GM19467 (cell line): ENCODE results near the gene CPT1B.
"Not testable (repeated sequence)": the region's sequence is repeated elsewhere in the genome, so short reads cannot be mapped to it uniquely, and the experiment has no call there.

Source experiments
- ATAC-seq: cut with Tn5 transposase; IDR thresholded peaks from one replicate; pipeline ENCODE4 v1.9.1; 2021; ENCODE audit warnings: mild to moderate bottlenecking, moderate library complexity; ENCODE audit not compliant: unreplicated experiment

The CPT1B gene

DNA sequence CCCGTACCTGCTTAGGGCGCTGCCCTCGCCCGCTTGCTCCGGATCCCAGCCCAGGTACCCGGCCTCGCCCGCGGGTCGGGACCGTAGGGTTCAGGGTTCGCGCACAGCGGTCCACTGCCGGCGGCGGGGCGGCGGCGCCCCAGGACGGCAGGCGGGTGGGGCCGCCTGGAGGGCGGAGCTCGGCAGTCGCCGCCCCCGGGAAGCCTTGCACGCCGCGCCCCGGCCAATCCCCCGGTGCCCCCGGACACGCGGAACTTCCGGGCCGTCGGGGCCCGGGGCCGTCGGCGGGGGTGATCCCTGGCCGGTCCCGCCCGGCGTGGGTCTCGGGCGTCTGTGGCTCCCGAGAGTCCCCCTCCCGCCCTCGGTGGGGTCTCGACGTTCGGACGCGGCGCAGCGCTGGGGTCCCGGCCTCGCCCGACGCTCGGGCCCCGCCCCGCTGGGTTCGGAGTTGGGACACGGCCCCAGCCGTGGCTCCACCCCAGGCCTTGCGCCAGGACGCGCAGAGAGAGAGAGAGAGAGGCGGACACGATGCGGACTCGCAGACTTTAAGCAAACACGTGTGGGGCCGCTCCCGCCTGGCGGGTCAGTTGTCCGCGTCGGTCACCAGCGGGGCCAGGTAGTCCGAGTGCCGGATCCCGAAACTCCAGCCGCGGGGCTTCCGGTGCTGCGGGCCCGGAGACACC, 48.2 kb downstream of the CPT1B start, which contains the start of gene TYMP:
Gene TYMP (minus strand): TSS at position 116 of the 683 bp plus-strand sequence. CDS start 303 bp downstream, outside the sequence.
- ATAC-seq: no peak

DNA sequence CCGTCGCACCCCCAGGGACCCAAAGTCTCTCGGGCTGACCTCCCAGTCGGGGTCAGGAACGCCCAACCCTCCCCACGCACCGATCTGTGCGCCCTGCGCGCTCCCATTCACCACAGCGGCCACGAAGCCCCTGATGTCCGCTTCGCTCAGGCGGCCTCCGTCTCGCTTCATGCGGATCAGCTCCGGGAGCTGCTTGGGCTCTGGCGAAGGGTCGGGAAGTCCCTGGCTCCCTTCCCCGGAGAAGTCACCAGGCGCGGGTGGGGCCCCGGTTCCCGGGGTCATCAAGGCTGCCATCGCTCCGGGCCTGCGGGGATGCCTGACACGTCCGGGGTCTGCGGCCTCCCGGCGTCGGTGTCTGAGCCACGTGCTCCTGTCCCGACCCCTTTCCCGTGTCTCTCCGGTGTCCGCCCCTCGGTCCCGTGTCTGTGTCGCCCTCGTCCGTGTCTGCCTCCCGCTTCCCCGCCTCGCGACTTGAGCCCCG, 48.8 kb downstream of the CPT1B start:
- no peak for ATAC-seq

DNA sequence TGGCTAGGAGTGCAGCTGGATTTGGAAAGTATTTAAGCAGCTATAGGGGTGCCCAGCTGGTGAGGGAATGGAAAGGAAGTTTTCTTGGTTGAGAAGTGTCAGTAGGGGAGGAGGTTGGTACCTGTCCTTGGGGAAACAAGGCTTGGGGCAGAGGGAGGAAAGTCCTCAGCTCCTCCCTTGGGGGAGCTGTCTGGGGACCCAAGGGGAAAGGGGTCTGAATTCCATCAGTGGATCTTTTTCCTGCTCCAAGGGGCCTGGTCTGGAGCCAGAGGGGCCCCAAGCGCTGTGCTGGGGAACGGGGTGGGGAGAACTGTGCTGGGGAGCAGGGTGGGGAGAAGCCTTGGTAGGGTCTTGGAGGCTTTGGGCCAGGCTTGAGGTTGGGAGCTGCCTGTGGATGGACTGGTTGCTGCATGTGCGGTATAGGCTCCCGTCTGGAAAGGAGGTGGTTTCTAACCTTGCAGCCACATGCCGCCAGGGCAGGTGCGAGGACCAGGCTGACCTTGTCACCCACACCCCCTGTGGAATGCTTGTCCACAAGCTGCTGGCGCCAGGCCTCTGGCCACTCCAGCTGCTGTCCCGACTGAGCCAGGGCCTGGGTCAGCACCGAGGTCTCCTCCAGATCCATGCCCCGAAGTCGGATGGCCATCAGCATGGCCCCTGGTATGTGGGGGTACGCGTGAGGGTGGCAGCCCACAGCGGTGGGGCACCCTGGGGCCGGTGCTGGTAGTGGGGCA, 49.4 kb downstream of the CPT1B start:
- no peak for ATAC-seq

DNA sequence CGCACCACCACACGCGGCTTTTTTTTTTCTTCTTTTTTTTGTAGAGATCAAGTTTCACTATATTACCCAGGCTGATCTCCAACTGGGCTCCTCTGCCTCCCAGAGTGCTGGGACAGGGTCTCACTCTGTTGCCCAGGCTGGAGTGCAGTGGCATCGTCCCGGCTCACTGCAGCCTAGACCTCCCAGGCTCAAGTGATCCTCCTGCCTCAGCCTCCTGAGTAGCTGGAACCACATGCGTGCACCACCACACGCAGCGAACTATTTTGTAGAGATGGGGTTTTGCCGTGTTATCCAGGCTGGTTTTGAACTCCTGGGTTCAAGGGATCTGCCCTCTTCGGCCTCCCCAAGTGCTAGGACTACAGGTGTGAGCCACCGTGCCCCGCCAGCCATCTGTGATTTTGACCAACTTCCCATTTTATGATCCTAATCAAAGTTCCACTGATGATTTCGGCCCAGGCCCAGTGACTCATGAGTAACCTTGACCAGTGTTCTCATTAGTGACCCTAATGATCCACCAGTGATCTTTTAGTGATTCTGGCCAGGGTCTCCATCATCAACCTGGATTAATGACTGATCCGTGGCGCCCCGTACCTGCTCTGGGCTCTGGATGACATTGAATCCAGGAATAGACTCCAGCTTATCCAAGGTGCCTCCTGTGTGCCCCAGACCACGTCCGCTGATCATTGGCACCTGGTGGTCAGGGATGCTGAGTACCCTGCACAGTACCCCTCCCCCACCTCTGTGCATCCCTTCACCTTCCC, 50.1 kb downstream of the CPT1B start:
- no peak for ATAC-seq

DNA sequence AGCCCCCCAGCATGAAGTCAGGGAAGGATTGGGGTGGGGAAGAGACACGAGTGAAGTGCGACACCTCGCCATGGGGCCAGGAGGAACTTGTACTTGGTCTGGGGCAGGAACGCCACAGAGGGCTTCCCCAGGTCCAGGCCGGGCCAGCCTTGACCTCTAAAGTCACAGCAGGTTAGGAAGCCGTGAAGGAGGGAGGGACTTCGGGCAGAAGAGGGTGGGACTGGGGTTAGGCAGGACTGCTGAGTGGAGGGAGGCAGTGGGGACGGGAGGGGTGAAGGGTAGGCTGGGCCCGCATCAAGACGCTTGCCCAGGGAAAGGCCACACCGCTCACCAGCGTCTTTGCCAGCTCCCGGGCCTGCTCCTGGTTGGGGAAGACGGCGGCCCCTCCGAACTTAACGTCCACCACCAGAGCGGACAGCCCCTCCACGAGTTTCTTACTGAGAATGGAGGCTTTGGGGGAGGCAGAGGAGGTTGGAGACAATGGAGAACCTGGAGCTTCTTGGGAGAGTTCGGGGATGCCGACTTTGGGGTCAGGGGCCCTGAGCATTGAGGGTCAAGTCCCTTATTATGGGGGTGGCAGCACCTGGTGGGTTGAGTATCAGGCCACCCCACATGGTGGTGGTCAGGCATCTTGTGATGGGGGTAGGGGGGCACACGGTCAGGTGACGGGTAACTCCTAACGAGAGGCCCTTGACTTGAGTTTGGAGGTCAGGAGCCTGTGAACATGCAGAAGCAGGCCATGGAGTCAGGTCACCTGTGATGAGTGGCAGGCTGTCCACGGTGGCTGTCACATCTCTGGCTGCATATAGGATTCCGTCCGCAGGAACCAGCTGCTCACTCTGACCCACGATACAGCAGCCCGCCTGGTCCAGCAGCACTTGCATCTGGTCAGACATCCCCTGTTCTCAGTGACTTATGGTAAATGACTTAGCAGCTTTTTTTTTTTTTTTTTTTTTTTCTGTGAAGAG, 51.1 kb downstream of the CPT1B start:
- ATAC-seq: no peak

DNA sequence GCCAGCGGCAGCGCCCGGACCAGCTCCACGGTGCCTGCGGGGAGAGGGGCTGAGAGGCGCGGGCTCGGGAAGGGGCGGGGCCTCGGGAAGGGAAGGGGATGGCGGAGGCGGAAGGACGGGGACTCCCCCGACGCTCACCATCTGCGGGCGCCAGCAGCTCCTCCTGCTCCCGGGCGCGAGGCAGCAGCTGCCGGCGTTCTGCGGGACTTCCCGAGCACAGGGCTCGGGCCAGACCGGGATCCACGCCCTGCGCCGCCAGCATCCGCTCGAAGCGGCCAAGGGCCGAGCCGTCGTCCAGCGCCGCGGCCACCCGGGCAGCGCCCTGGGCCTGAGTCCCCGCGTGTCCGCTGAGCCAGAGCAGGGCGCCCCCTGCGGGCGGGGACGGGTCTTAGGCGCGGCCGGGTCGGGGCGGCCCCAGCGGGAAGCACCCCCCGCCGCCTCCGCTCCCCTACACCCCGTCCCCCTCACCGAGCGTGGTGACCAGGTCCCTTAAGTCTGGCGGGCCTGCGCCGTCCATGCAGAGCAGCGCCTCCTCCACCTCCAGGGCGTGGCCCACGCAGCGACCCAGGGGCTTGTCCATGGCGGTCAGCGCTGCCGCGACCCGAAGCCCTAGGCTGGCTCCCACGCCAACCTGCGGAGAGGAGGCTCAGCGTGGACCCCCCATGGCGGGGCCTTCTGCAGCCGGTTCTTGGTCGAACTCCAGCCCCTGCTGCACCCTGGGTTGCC, 52.0 kb downstream of the CPT1B start:
- peak; percentile 24 for ATAC-seq

DNA sequence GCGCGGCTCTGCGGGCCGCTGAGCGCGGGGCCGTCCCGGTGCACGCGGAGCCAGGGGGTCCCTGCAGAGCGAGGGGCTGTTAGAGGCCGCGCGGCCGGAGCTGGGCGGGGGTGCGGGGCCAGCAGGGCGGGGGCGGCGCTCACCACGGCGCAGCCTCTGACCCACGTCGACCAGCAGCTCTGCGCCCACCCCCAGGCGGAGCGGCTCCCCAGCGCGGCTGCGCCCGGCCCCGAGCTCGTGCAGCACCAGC, 52.4 kb downstream of the CPT1B start:
- no peak for ATAC-seq

DNA sequence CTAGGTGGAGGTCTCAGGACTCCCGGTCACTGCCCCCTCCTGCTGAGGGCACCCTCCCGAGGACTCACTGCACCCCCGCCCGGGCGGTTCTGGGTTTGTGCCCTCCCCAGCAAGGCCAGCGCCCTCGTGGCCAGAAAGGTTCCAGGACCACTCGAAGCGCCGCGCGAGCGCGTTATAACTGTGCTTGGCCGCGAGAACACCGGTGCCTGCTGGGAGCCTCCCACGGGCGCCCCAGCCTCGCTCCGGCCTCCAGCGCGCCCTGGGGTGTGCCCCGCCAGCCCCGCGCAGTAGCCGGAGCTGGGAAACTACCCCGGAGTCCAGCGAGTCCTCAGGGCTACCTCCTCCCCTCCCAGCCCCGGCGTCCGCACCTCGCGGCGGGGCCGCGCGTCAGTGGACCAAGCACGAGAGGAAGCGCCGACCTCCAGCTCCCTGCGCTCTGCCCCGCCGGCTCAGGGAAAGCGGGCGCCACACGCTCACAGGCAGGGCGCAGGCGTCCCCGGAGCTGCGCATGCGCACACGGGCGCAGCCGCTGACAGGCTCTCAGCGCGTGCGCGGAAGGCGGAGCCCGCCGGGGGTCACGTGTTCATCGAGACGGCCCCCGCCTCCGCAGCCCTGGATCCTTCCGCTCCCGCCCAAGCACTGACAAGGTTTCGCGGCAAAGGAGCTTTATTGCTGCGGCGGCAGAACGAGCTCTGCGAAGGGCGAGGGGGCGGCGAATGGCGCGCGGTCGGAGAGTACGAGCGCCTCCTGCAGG, 52.9 kb downstream of the CPT1B start, which contains the start of gene SCO2:
Gene SCO2 (minus strand): TSS at position 495 of the 754 bp plus-strand sequence. CDS start 1,187 bp downstream, outside the sequence.
- ATAC-seq: peak; percentile 34

DNA sequence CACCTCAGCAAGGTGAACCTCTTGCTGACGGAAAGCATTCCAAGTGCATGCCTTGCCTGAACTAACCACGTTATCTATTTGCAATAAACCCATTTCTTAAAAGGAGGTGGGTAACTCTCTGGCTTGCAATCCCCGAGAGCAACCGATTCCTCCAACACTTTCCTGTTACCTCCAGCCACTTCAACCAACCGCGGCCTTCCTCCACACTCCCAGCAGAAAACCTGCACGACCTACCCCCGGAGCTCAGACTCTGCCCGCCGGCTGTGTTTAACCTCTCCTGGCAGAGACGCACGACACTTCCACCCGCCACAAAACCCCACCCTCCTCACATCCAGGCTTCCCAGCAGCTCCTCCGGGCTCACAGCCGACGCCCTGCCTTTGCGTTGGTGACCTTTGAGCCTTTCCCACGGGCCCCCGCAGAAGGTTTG, 53.5 kb downstream of the CPT1B start:
- no peak for ATAC-seq

DNA sequence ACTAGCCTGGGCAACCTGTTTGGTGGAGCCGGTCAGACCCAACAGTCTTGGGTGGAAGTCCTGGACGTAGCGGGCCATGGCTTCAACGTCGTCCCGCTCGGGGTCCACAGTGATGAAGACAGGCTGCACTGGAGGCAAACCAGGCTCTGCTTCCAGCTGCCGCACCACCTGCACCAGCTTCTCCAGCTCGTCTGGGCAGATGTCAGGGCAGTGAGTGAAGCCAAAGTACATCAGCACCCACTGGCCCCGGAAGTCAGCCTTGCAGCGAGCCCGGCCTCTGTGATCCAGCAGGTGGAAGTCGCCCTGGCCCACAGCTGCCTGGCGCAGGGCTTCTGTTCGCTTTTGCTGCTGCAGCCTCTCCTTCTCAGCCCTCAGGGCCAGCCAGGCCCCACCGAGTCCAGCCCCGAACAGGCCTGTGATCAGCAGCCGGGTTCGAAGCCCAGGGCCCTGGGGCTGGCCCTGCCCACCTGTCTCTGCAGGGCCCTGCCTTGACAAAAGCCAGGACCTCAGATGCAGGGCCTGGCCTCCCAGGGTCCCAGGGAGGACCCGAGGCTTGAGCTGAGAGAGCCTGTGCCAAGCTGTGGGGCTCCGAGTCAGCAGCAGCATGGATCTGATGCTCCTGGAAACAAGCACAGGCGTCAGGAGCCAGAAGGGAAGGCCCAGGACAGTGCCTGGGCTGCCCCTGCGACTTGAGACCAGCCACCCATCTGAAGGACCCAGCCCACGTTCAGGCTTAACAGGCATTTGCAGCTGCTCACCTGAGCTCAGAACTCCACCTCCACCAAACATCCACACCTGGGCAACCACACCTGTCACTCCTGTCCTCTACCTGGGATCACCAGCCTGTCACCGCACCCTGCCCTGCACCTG, 54.2 kb downstream of the CPT1B start:
- ATAC-seq: no peak

DNA sequence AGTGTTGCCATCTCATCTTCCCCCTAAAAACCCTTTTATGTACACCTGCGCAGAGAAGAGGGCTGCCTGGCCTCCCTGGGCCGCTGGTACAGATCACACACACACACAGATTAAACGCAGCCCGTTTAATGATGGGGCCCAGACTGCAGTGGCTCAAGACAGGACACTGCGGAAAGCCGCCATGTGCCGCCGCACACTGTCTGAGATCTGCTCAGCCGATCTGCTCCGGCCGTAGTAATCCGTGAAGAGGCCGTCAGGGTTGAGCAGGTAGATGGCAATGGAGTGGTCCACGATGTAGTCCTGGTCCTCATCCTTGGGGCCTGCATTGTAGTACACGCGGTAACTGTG, 54.8 kb downstream of the CPT1B start:
- no peak for ATAC-seq

DNA sequence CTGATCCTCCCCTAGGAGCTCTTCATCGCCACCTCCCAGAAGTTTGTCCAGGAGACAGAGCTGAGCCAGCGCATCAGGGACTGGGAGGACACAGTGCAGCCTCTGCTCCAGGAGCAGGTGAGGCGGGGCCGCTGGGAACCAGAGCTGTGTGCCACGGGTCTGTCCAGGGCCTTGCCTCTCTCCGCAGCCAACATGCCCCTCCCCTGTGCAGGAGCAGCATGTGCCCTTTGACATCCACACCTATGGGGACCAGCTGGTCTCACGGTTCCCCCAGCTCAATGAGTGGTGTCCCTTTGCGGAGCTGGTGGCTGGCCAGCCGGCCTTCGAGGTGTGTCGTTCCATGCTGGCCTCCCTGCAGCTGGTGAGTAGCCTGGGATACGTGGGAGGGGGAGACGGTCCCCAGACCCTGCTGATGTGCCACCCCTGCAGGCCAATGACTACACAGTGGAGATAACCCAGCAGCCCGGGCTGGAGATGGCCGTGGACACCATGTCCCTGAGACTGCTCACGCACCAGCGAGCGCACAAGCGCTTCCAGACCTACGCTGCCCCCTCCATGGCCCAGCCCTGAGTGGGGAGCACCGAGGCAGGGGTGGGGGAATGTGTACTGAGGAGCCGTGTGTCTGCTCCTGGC, 55.3 kb downstream of the CPT1B start:
- no peak for ATAC-seq

DNA sequence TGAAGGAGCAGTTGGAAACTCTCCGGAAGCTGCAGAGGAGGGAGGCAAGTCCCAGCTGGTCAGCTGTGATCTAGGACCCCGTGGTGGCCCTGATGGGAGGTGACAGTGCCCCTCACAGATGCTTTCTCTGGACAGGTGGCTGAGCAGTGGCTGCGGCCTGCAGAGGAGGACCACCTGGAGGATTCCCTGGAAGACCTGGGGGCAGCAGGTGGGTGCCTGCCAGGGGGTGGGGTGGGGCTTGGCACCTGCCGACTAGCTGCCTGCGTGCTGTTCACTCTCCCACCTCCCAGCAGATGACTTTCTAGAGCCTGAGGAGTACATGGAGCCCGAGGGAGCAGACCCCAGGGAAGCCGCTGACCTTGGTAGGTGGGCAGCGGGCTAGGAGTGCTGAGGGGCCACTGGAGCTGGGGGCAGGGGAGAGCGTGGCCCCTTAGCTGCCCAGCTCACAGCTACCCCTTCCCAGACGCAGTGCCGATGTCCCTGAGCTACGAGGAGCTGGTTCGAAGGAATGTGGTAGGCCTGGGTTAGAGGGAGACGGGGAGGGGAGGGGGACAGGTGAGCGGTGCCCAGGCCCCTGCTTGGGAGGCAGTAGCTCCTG, 55.9 kb downstream of the CPT1B start:
- ATAC-seq: no peak

DNA sequence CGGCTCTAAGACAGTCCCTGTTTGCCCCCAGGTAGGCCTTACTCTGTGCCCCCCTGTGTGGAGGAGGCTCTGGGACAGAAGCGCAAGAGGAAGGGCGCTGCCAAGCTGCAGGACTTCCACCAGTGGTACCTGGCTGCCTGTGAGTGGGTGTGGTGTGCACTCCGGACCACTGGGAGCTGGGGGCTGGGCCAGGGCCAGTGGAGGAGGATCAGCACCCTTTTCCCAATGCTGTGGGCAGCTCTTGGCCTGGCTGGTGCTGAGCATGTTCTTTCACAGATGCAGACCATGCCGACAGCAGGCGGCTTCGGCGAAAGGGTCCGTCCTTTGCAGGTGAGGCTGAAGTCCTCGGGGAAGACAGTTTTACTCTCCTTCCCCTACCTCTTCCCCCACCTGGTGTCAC, 56.5 kb downstream of the CPT1B start:
- ATAC-seq: no peak

DNA sequence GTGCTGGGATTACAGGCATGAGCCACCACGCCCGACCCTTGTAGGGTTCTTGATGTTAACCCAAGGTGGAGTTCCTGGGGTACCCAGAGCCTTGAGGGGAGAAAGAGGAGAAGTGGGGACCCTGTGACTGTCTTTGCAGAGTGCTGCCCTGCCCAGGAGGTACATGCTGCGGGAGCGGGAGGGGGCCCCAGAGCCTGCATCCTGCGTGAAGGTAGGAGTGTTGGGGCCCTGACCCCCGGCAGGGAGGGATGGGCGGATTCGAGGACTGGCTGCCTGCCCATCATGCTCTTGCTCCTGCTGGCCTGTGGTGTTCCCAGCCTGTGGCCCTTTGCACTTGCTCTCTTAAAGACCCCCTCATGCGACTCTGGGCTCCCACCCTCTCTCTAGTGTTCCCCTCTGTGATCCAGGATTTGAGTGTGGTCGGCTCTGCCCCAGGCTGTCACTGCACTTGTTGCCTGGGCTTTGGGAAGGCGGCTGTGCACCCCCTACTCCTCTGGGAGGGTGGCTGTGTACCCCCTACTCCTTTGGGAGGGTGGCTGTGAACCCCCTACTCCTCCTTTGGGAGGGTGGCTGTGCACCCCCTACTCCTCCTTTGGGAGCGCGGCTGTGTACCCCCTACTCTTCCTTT, 57.3 kb downstream of the CPT1B start:
- no peak for ATAC-seq

DNA sequence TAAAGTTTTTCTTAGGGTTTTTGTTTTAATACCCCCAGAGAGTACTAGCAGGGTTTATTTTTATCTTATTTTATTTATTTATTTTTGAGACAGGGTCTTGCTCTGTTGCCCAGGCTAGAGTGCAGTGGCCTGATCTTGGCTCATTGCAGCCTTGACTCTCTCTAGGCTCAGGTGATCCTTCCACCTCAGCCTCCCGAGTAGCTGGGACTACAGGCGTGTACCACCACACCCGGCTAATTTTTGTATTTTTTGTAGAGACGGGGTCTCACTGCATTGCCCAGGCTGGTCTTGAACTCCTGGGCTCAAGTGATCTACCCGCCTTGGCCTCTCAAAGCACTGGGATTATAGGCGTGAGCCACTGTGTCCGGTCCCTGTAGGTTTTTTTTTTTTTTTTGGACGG, 58.0 kb downstream of the CPT1B start:
- not testable (repeated sequence) for ATAC-seq

DNA sequence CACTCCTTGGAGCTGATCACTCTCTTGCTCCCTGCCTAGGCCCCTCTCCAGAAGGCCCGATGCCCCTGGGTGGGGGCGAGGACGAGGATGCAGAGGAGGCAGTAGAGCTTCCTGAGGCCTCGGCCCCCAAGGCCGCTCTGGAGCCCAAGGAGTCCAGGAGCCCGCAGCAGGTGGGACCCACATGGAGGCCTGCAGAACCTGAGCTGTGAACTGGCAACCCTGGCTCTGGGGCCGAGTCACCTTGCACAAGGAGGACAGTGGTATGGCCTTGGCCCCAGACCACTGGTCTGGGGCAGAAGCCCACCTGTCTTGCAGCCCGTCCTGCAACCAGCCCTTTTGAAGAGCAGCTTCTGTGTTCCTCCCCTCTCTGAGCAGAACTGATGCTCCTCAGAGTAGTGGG, 59.1 kb downstream of the CPT1B start:
- ATAC-seq: no peak
